ENCODE results near the gene CDC20B.

The CDC20B gene

GRCh38 chr5:55072666-55073065, 100.3 kb downstream of the CDC20B start:
- H3K27ac ChIP-seq, result no peak overlapping the region
- no peak for TF ChIP-seq Cebpa-rat (IDR thresholded peaks at IDR 0.05)
- H3K36me3 ChIP-seq, result no peaks in the 10 kb centered on the region
- no peak overlapping the region for H3K4me3 ChIP-seq
- peaks cover 0 to 11% (median 6%) of the 10 kb centered on the region in 10 experiments; a peak in 12 of 20 replicates for H3K4me1 ChIP-seq
- peaks cover 0 to 11% (median 0%) of the 10 kb centered on the region in 11 experiments; a peak in 4 of 22 replicates for H3K9me3 ChIP-seq (replicated peaks in 1 of 11)
- H3K27me3 ChIP-seq, result no peaks in the 10 kb centered on the region
- H3K9ac ChIP-seq, result no peak overlapping the region
- no peaks in the 10 kb centered on the region for H4K20me1 ChIP-seq
- peak overlapping the region in 6 of 11 experiments; percentile 3 to 40 (median 25); a peak in 8 of 22 replicates for H3K4me2 ChIP-seq

GRCh38 chr5:55071413-55071812, 101.6 kb downstream of the CDC20B start:
- H3K9ac ChIP-seq, result no peak overlapping the region

GRCh38 chr5:55070968-55071367, 102.0 kb downstream of the CDC20B start:
- H4K20me1 ChIP-seq, result no peaks in the 10 kb centered on the region
- no peak overlapping the region for H3K4me2 ChIP-seq
- peaks cover 0 to 11% (median 0%) of the 10 kb centered on the region in 11 experiments; a peak in 4 of 22 replicates for H3K9me3 ChIP-seq (replicated peaks in 1 of 11)
- H3K9ac ChIP-seq, result no peak overlapping the region
- no peak overlapping the region for H3K4me3 ChIP-seq
- TF ChIP-seq Cebpa-rat (IDR thresholded peaks at IDR 0.05), result no peak
- no peaks in the 10 kb centered on the region for H3K36me3 ChIP-seq
- no peak overlapping the region for H3K27ac ChIP-seq
- H3K27me3 ChIP-seq, result no peaks in the 10 kb centered on the region
- H3K4me1 ChIP-seq, result peaks cover 0 to 22% (median 11%) of the 10 kb centered on the region in 10 experiments; a peak in 13 of 20 replicates

More at GRCh38 chr5:55071413-55071812, 101.6 kb downstream of the CDC20B start:
- no peak overlapping the region for H3K27ac ChIP-seq
- H3K4me1 ChIP-seq, result peaks cover 0 to 18% (median 9%) of the 10 kb centered on the region in 10 experiments; a peak in 13 of 20 replicates
- no peak overlapping the region for H3K4me3 ChIP-seq
- no peaks in the 10 kb centered on the region for H4K20me1 ChIP-seq
- no peak overlapping the region for H3K4me2 ChIP-seq
- TF ChIP-seq Cebpa-rat (IDR thresholded peaks at IDR 0.05), result peak in 1 of 11 experiments; percentile 7; a peak in 1 of 22 replicates
- no peaks in the 10 kb centered on the region for H3K36me3 ChIP-seq
- no peaks in the 10 kb centered on the region for H3K27me3 ChIP-seq
- H3K9me3 ChIP-seq (replicated peaks in 1 of 11), result peaks cover 0 to 11% (median 0%) of the 10 kb centered on the region in 11 experiments; a peak in 4 of 22 replicates

GRCh38 chr5:55066277-55066676, 106.7 kb downstream of the CDC20B start:
- no peak for TF ChIP-seq Cebpa-rat (IDR thresholded peaks at IDR 0.05)
- H3K9me3 ChIP-seq (replicated peaks in 1 of 11), result peaks cover 9 to 28% (median 14%) of the 10 kb centered on the region in 11 experiments

GRCh38 chr5:55064523-55064922, 108.5 kb downstream of the CDC20B start:
- TF ChIP-seq Cebpa-rat (IDR thresholded peaks at IDR 0.05), result no peak
- Histone ChIP-seq H3K4me2 (no peak overlapping the region), H3K27me3 (no peaks in the 10 kb centered on the region), H3K4me1 (peaks cover 0 to 34% (median 19%) of the 10 kb centered on the region in 10 experiments; a peak in 14 of 20 replicates), H3K9ac (no peak overlapping the region), H3K36me3 (no peaks in the 10 kb centered on the region), H3K4me3 (no peak overlapping the region), H4K20me1 (no peaks in the 10 kb centered on the region), H3K9me3 (replicated peaks in 1 of 11) (peaks cover 12 to 32% (median 25%) of the 10 kb centered on the region in 11 experiments), H3K27ac (no peak overlapping the region)

More at GRCh38 chr5:55066277-55066676, 106.7 kb downstream of the CDC20B start:
- Histone ChIP-seq H3K9ac (no peak overlapping the region), H3K36me3 (no peaks in the 10 kb centered on the region), H3K27me3 (no peaks in the 10 kb centered on the region), H3K4me1 (peaks cover 0 to 34% (median 19%) of the 10 kb centered on the region in 10 experiments; a peak in 14 of 20 replicates), H3K4me3 (no peak overlapping the region), H3K4me2 (peak overlapping the region in 8 of 11 experiments; percentile 1 to 51 (median 14); a peak in 12 of 22 replicates), H3K27ac (no peak overlapping the region), H4K20me1 (no peaks in the 10 kb centered on the region)

GRCh38 chr5:55063899-55064298, 109.1 kb downstream of the CDC20B start:
- Histone ChIP-seq H3K27me3 (no peaks in the 10 kb centered on the region), H3K4me2 (peak overlapping the region in 5 of 11 experiments; percentile 28 to 48 (median 42); a peak in 4 of 22 replicates), H3K4me3 (no peak overlapping the region), H3K4me1 (peaks cover 0 to 34% (median 19%) of the 10 kb centered on the region in 10 experiments; a peak in 14 of 20 replicates), H3K9me3 (replicated peaks in 1 of 11) (peaks cover 12 to 32% (median 26%) of the 10 kb centered on the region in 11 experiments), H4K20me1 (no peaks in the 10 kb centered on the region), H3K9ac (no peak overlapping the region), H3K36me3 (no peaks in the 10 kb centered on the region), H3K27ac (no peak overlapping the region)
- TF ChIP-seq Cebpa-rat (IDR thresholded peaks at IDR 0.05), result no peak

- H3K27me3 ChIP-seq, result no peaks in the 10 kb centered on the region
- no peak overlapping the region for H3K9ac ChIP-seq
- H3K36me3 ChIP-seq, result no peaks in the 10 kb centered on the region
- no peak overlapping the region for H3K27ac ChIP-seq
- H3K4me1 ChIP-seq, result peaks cover 0 to 34% (median 19%) of the 10 kb centered on the region in 10 experiments; a peak in 14 of 20 replicates
- TF ChIP-seq Cebpa-rat (IDR thresholded peaks at IDR 0.05), result no peak
- H3K9me3 ChIP-seq (replicated peaks in 1 of 11), result peaks cover 12 to 32% (median 26%) of the 10 kb centered on the region in 11 experiments
- peak overlapping the region in 8 of 11 experiments; percentile 23 to 62 (median 41); a peak in 13 of 22 replicates for H3K4me2 ChIP-seq
- H4K20me1 ChIP-seq, result no peaks in the 10 kb centered on the region
- no peak overlapping the region for H3K4me3 ChIP-seq
Measured at GRCh38 chr5:55063220-55063863, 109.6 kb downstream of the CDC20B start.
